B cell (primary cell): ENCODE measurements around the gene CD6.

Experiments used
- CTCF ChIP-seq: fragments of 200-600 bp; IDR thresholded peaks from one replicate; pipeline ENCODE4 v1.8.0; 2022; ENCODE audit warnings: antibody characterized with exemption, mild to moderate bottlenecking
- EZH2 ChIP-seq: IDR thresholded peaks from 2 replicates; pipeline ENCODE4 v1.6.1; 2012; ENCODE audit warnings: borderline replicate concordance, low read depth, mild to moderate bottlenecking, moderate library complexity, low read length; ENCODE audit not compliant: insufficient read depth, poor library complexity, severe bottlenecking

GRCh38 chr11:61068581-61068980 lies 97.1 kb downstream of the CD6 start:
- TF ChIP-seq CTCF (no peak), EZH2 (no peak)
